HepG2 (cell line): Measurements from ENCODE around the gene ASAP2. TPM values are rescaled to one million over a fixed set of nuclear protein-coding genes. Genes with fewer than 3 reads are reported as not detected.
A peak's percentile ranks its signal among the peaks of the same experiment; 100 is the strongest.

Source experiments
- FOXK2 ChIP-seq: fragments of 450-650 bp; IDR thresholded peaks from 2 replicates; pipeline ENCODE4 v1.6.1; 2016
- NCOA2 ChIP-seq: sonication (generic); formaldehyde crosslinking; IDR thresholded peaks from 2 replicates; pipeline ENCODE4 v1.8.0; 2022; ENCODE audit warnings: inconsistent platforms
- PITX1 ChIP-seq: sonication (generic); formaldehyde crosslinking; IDR thresholded peaks from 2 replicates; pipeline ENCODE4 v1.5.1; 2020; ENCODE audit warnings: mild to moderate bottlenecking, missing genetic modification reagents
- SP2 ChIP-seq: sonication (generic); formaldehyde crosslinking; IDR thresholded peaks from 2 replicates; pipeline ENCODE4 v1.5.1; 2020; ENCODE audit warnings: mild to moderate bottlenecking, missing genetic modification reagents
- XRCC5 ChIP-seq: fragments of 200-400 bp; formaldehyde crosslinking; optimal IDR thresholded peaks from 2 replicates; pipeline ENCODE3; 2017; ENCODE audit warnings: mild to moderate bottlenecking, low read length
- ZNF414 ChIP-seq: sonication (generic); formaldehyde crosslinking; IDR thresholded peaks from 2 replicates; pipeline ENCODE4 v1.5.0; 2020; ENCODE audit warnings: missing genetic modification reagents
- ZNF543 ChIP-seq: sonication (generic); formaldehyde crosslinking; IDR thresholded peaks from 2 replicates; pipeline ENCODE4 v1.4.0; 2020; ENCODE audit warnings: mild to moderate bottlenecking, missing genetic modification reagents
- ZNF768 ChIP-seq: sonication (generic); formaldehyde crosslinking; IDR thresholded peaks from 2 replicates; pipeline ENCODE4 v1.4.0; 2020; ENCODE audit warnings: missing genetic modification reagents
- ZNF83 ChIP-seq: sonication (generic); formaldehyde crosslinking; IDR thresholded peaks from 2 replicates; pipeline ENCODE4 v1.4.0; 2020; ENCODE audit warnings: missing genetic modification reagents, mild to moderate bottlenecking, borderline replicate concordance
- ZNF883 ChIP-seq: sonication (generic); formaldehyde crosslinking; IDR thresholded peaks from 2 replicates; pipeline ENCODE4 v1.5.1; 2020; ENCODE audit warnings: mild to moderate bottlenecking, missing genetic modification reagents; ENCODE audit errors: not compliant biosample characterization
- polyA plus RNA-seq, 8 experiments: library from polyadenylated mRNA; depleted of rRNA in 3 of 8; stranded (reverse) in 7 of 8; unstranded in 1 of 8; fragments of >200 nt; fragmentation: Illumina TruSeq in 4 of 8; extraction: Trizol in 4 of 8; gene quantifications; 2 replicates each; pipeline versions ENCODE4 v1.2.1 to v1.2.3, GENCODE V29; 2011 to 2016; ENCODE audit warnings: low read depth in 4 of 8, missing spikeins in 1 of 8, mixed read lengths in 1 of 8; ENCODE audit not compliant: insufficient read depth in 1 of 8
- total RNA-seq, 5 experiments: library from RNA; depleted of rRNA; stranded (reverse); fragments of >200 nt; fragmentation: Illumina TruSeq; extraction: Trizol; gene quantifications; 2 replicates each; pipeline ENCODE4 v1.2.3, GENCODE V29; 2016; ENCODE audit warnings: low read depth in 1 of 5
- TF ChIP-seq, protein P1 (sequence below): sonication (generic); formaldehyde crosslinking; IDR thresholded peaks from 2 replicates; pipeline ENCODE4 v1.5.1; 2020; ENCODE audit warnings: mild to moderate bottlenecking, missing genetic modification reagents, moderate library complexity
- TF ChIP-seq, protein P2 (sequence below): sonication (generic); formaldehyde crosslinking; IDR thresholded peaks from 2 replicates; pipeline ENCODE4 v1.5.1; 2020; ENCODE audit warnings: mild to moderate bottlenecking, missing genetic modification reagents, borderline replicate concordance
- TF ChIP-seq, protein P3 (sequence below): sonication (generic); formaldehyde crosslinking; IDR thresholded peaks from 2 replicates; pipeline ENCODE4 v1.8.0; 2022; ENCODE audit warnings: mild to moderate bottlenecking, missing genetic modification reagents
- TF ChIP-seq, protein P4 (sequence below): sonication (generic); formaldehyde crosslinking; IDR thresholded peaks from 2 replicates; pipeline ENCODE4 v1.9.0; 2022; ENCODE audit warnings: low read depth, missing genetic modification reagents

ASAP2 gene
- total and polyA plus RNA-seq, 2 of the 13 experiments (the other 11 are each of a cell fraction or from before 2014, with no cell fraction given), result 7.3 to 22.3 TPM

- TF ChIP-seq FOXK2, result no peak
- TF ChIP-seq ZNF543 (CRISPR knock-in tag), result no peak
- TF ChIP-seq, protein P1, sequence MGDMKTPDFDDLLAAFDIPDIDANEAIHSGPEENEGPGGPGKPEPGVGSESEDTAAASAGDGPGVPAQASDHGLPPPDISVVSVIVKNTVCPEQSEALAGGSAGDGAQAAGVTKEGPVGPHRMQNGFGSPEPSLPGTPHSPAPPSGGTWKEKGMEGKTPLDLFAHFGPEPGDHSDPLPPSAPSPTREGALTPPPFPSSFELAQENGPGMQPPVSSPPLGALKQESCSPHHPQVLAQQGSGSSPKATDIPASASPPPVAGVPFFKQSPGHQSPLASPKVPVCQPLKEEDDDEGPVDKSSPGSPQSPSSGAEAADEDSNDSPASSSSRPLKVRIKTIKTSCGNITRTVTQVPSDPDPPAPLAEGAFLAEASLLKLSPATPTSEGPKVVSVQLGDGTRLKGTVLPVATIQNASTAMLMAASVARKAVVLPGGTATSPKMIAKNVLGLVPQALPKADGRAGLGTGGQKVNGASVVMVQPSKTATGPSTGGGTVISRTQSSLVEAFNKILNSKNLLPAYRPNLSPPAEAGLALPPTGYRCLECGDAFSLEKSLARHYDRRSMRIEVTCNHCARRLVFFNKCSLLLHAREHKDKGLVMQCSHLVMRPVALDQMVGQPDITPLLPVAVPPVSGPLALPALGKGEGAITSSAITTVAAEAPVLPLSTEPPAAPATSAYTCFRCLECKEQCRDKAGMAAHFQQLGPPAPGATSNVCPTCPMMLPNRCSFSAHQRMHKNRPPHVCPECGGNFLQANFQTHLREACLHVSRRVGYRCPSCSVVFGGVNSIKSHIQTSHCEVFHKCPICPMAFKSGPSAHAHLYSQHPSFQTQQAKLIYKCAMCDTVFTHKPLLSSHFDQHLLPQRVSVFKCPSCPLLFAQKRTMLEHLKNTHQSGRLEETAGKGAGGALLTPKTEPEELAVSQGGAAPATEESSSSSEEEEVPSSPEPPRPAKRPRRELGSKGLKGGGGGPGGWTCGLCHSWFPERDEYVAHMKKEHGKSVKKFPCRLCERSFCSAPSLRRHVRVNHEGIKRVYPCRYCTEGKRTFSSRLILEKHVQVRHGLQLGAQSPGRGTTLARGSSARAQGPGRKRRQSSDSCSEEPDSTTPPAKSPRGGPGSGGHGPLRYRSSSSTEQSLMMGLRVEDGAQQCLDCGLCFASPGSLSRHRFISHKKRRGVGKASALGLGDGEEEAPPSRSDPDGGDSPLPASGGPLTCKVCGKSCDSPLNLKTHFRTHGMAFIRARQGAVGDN, result peak; percentile 1; the same call in 1 of the 2 replicates
- no peak for TF ChIP-seq SP2
- TF ChIP-seq ZNF768 (CRISPR knock-in tag), result no peak
- TF ChIP-seq, protein P2, sequence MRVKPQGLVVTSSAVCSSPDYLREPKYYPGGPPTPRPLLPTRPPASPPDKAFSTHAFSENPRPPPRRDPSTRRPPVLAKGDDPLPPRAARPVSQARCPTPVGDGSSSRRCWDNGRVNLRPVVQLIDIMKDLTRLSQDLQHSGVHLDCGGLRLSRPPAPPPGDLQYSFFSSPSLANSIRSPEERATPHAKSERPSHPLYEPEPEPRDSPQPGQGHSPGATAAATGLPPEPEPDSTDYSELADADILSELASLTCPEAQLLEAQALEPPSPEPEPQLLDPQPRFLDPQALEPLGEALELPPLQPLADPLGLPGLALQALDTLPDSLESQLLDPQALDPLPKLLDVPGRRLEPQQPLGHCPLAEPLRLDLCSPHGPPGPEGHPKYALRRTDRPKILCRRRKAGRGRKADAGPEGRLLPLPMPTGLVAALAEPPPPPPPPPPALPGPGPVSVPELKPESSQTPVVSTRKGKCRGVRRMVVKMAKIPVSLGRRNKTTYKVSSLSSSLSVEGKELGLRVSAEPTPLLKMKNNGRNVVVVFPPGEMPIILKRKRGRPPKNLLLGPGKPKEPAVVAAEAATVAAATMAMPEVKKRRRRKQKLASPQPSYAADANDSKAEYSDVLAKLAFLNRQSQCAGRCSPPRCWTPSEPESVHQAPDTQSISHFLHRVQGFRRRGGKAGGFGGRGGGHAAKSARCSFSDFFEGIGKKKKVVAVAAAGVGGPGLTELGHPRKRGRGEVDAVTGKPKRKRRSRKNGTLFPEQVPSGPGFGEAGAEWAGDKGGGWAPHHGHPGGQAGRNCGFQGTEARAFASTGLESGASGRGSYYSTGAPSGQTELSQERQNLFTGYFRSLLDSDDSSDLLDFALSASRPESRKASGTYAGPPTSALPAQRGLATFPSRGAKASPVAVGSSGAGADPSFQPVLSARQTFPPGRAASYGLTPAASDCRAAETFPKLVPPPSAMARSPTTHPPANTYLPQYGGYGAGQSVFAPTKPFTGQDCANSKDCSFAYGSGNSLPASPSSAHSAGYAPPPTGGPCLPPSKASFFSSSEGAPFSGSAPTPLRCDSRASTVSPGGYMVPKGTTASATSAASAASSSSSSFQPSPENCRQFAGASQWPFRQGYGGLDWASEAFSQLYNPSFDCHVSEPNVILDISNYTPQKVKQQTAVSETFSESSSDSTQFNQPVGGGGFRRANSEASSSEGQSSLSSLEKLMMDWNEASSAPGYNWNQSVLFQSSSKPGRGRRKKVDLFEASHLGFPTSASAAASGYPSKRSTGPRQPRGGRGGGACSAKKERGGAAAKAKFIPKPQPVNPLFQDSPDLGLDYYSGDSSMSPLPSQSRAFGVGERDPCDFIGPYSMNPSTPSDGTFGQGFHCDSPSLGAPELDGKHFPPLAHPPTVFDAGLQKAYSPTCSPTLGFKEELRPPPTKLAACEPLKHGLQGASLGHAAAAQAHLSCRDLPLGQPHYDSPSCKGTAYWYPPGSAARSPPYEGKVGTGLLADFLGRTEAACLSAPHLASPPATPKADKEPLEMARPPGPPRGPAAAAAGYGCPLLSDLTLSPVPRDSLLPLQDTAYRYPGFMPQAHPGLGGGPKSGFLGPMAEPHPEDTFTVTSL, result no peak
- peak; percentile 28 for TF ChIP-seq XRCC5
- no peak for TF ChIP-seq ZNF83 (CRISPR knock-in tag)
- TF ChIP-seq, protein P3, sequence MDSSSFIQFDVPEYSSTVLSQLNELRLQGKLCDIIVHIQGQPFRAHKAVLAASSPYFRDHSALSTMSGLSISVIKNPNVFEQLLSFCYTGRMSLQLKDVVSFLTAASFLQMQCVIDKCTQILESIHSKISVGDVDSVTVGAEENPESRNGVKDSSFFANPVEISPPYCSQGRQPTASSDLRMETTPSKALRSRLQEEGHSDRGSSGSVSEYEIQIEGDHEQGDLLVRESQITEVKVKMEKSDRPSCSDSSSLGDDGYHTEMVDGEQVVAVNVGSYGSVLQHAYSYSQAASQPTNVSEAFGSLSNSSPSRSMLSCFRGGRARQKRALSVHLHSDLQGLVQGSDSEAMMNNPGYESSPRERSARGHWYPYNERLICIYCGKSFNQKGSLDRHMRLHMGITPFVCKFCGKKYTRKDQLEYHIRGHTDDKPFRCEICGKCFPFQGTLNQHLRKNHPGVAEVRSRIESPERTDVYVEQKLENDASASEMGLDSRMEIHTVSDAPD (CRISPR knock-in tag), result 0 out of 2 replicates have a peak, but pooled peaks have one; percentile 30
- TF ChIP-seq PITX1 (CRISPR knock-in tag), result no peak
- TF ChIP-seq, protein P4, sequence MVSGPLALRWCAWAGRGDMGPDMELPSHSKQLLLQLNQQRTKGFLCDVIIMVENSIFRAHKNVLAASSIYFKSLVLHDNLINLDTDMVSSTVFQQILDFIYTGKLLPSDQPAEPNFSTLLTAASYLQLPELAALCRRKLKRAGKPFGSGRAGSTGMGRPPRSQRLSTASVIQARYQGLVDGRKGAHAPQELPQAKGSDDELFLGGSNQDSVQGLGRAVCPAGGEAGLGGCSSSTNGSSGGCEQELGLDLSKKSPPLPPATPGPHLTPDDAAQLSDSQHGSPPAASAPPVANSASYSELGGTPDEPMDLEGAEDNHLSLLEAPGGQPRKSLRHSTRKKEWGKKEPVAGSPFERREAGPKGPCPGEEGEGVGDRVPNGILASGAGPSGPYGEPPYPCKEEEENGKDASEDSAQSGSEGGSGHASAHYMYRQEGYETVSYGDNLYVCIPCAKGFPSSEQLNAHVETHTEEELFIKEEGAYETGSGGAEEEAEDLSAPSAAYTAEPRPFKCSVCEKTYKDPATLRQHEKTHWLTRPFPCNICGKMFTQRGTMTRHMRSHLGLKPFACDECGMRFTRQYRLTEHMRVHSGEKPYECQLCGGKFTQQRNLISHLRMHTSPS (CRISPR knock-in tag), result no peak
- TF ChIP-seq NCOA2 (CRISPR knock-in tag), result no peak
- TF ChIP-seq ZNF414 (CRISPR knock-in tag), result no peak
- no peak for TF ChIP-seq ZNF883 (CRISPR knock-in tag)
Observed at GRCh38 chr2:9207641-9208311, 1.2 kb downstream of the ASAP2 start (continued).
